WTC11 (cell line): Measurements from ENCODE around the gene CTDNEP1. TPM values are rescaled to one million over a fixed set of nuclear protein-coding genes. Genes with fewer than 3 reads are reported as not detected.

Experiments used
- ATAC-seq: fragments of 200-7000 bp; cut with Tn5 transposase; 2 replicates; pipeline ENCODE4 v1.10.0; 2021; ENCODE audit warnings: mild to moderate bottlenecking, moderate library complexity
- CTCF ChIA-PET: fragments of 300-600 bp; sonication (Branson Sonifier 250); formaldehyde crosslinking; loops from one replicate; lab custom pipeline; 2021; ENCODE audit warnings: antibody characterized with exemption; lab: Charles Lee
- POLR2A ChIA-PET: fragments of 350-600 bp; sonication (Branson Sonifier 250); formaldehyde crosslinking; loops from one replicate; lab custom pipeline; 2021; ENCODE audit warnings: antibody characterized with exemption; lab: Charles Lee
- DNase-seq: peaks from one replicate; pipeline ENCODE4 v3.0.0; 2021; ENCODE audit warnings: low spot score
- H3K27ac Mint-ChIP-seq: 2 replicates; pipeline ENCODE4 v1.8.0; 2021; ENCODE audit warnings: mixed read lengths
- H3K27me3 Mint-ChIP-seq: 2 replicates; pipeline ENCODE4 v1.8.0; 2021; ENCODE audit warnings: low read depth, mild to moderate bottlenecking, moderate library complexity, mixed read lengths
- H3K36me3 Mint-ChIP-seq: 2 replicates; pipeline ENCODE4 v1.8.0; 2021; ENCODE audit warnings: mixed read lengths
- H3K4me1 Mint-ChIP-seq: 2 replicates; pipeline ENCODE4 v1.8.0; 2022; ENCODE audit warnings: mixed read lengths
- H3K4me3 Mint-ChIP-seq: 2 replicates; pipeline ENCODE4 v1.8.0; 2021; ENCODE audit warnings: mild to moderate bottlenecking, moderate library complexity, mixed read lengths
- H3K9me3 Mint-ChIP-seq: 2 replicates; pipeline ENCODE4 v1.8.0; 2021; ENCODE audit warnings: mixed read lengths
- FOXJ3 ChIP-seq: sonication (generic); formaldehyde crosslinking; IDR thresholded peaks from 2 replicates; pipeline ENCODE4 v1.9.0; 2021; ENCODE audit warnings: missing genetic modification reagents, mild to moderate bottlenecking, borderline replicate concordance
- FOXK1 ChIP-seq: sonication (generic); formaldehyde crosslinking; IDR thresholded peaks from 2 replicates; pipeline ENCODE4 v1.8.0; 2022; ENCODE audit warnings: mild to moderate bottlenecking, moderate library complexity, missing genetic modification reagents
- JAZF1 ChIP-seq: fragments of 250-450 bp; sonication (Bioruptor Pico); IDR thresholded peaks from 2 replicates; pipeline ENCODE4 v1.9.0; 2021; ENCODE audit warnings: moderate library complexity, mild to moderate bottlenecking, inconsistent platforms
- NR3C1 ChIP-seq: sonication (generic); formaldehyde crosslinking; conservative IDR thresholded peaks from 2 replicates; pipeline ENCODE4 v1.8.1; 2023; ENCODE audit warnings: low read depth, mild to moderate bottlenecking, missing genetic modification reagents
- SMAD3 ChIP-seq: sonication (generic); formaldehyde crosslinking; IDR thresholded peaks from 2 replicates; pipeline ENCODE4 v1.8.0; 2022; ENCODE audit warnings: missing genetic modification reagents, mild to moderate bottlenecking, borderline replicate concordance
- TEAD1 ChIP-seq: sonication (generic); formaldehyde crosslinking; IDR thresholded peaks from 2 replicates; pipeline ENCODE4 v1.8.0; 2022; ENCODE audit warnings: mild to moderate bottlenecking, missing genetic modification reagents
- TEAD4 ChIP-seq: sonication (generic); formaldehyde crosslinking; IDR thresholded peaks from 2 replicates; pipeline ENCODE4 v1.8.0; 2022; ENCODE audit warnings: mild to moderate bottlenecking, missing genetic modification reagents
- ZBTB21 ChIP-seq: sonication (generic); formaldehyde crosslinking; IDR thresholded peaks from 2 replicates; pipeline ENCODE4 v1.8.1; 2023; ENCODE audit warnings: mild to moderate bottlenecking, missing genetic modification reagents, borderline replicate concordance
- total RNA-seq: library from RNA; stranded (reverse); gene quantifications from 3 replicates; pipeline ENCODE4 v1.2.3, GENCODE V29; 2021
- TF ChIP-seq, protein P1 (sequence below): sonication (generic); formaldehyde crosslinking; IDR thresholded peaks from 2 replicates; pipeline ENCODE4 v1.8.1; 2023; ENCODE audit warnings: mild to moderate bottlenecking, missing genetic modification reagents, borderline replicate concordance
- TF ChIP-seq, protein P2 (sequence below): sonication (generic); formaldehyde crosslinking; IDR thresholded peaks from 2 replicates; pipeline ENCODE4 v1.8.0; 2022; ENCODE audit warnings: mild to moderate bottlenecking, missing genetic modification reagents
- TF ChIP-seq, protein P3 (sequence below): sonication (generic); formaldehyde crosslinking; IDR thresholded peaks from 2 replicates; pipeline ENCODE4 v1.8.1; 2023; ENCODE audit warnings: mild to moderate bottlenecking, missing genetic modification reagents, moderate library complexity
- TF ChIP-seq, protein P4 (sequence below): fragments of 250-450 bp; sonication (Bioruptor Pico); IDR thresholded peaks from 2 replicates; pipeline ENCODE4 v1.9.0; 2021; ENCODE audit warnings: mild to moderate bottlenecking, borderline replicate concordance
- TF ChIP-seq, protein P5 (sequence below): fragments of 250-450 bp; sonication (Bioruptor Pico); IDR thresholded peaks from 2 replicates; pipeline ENCODE4 v1.8.0; 2021; ENCODE audit warnings: mild to moderate bottlenecking
- TF ChIP-seq, protein P6 (sequence below): sonication (generic); formaldehyde crosslinking; conservative IDR thresholded peaks from 2 replicates; pipeline ENCODE4 v1.8.1; 2022; ENCODE audit warnings: mild to moderate bottlenecking, missing genetic modification reagents
- TF ChIP-seq, protein P7 (sequence below): fragments of 250-450 bp; sonication (Bioruptor Pico); IDR thresholded peaks from 2 replicates; pipeline ENCODE4 v1.9.0; 2021; ENCODE audit warnings: mild to moderate bottlenecking

CTDNEP1 gene
- total RNA-seq, 1 experiment from 2014 or later, result 127 TPM

DNA sequence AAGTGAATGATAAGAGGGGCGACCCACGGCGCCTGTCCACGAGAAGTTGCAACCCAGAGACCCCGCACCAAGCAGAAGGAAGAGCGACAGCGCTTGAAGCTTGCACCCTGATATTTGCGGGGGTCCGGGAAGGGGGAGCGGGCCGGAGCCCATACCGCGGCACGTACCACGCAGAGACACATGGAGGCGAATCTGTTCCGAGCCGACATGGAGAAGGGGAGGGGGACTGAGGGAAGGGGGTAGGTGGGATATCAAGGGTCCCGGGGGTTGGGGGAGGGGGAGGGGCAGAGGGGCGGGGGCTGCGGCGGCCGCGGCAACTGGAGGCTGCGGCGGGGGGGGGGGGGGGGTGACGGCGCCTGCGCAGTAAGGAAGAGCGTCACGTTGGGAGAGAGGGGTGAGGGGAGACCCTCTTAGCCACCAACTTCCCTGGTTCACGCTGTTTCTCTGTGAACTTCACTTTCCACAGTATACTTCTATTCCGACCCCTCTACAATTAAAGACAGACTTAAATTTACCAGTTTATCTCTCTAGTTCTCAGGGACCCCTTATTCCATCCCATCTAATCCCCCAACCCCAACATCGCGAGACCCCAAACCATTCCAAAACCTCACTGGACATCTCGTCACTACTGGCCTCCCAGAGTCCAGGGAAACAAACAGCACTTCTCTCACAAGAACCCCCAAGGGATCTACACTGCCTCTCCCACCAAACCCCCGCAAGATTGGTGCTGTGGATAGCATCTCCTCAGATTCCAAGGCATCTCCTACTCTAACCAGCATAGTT is 39.9 kb downstream of the CTDNEP1 start:
- H3K4me3 Mint-ChIP-seq, result peak overlapping the region; percentile 74
- H3K9me3 Mint-ChIP-seq, result no peaks in the 10 kb centered on the region
- no peak for ATAC-seq
- TF ChIP-seq, protein P1, sequence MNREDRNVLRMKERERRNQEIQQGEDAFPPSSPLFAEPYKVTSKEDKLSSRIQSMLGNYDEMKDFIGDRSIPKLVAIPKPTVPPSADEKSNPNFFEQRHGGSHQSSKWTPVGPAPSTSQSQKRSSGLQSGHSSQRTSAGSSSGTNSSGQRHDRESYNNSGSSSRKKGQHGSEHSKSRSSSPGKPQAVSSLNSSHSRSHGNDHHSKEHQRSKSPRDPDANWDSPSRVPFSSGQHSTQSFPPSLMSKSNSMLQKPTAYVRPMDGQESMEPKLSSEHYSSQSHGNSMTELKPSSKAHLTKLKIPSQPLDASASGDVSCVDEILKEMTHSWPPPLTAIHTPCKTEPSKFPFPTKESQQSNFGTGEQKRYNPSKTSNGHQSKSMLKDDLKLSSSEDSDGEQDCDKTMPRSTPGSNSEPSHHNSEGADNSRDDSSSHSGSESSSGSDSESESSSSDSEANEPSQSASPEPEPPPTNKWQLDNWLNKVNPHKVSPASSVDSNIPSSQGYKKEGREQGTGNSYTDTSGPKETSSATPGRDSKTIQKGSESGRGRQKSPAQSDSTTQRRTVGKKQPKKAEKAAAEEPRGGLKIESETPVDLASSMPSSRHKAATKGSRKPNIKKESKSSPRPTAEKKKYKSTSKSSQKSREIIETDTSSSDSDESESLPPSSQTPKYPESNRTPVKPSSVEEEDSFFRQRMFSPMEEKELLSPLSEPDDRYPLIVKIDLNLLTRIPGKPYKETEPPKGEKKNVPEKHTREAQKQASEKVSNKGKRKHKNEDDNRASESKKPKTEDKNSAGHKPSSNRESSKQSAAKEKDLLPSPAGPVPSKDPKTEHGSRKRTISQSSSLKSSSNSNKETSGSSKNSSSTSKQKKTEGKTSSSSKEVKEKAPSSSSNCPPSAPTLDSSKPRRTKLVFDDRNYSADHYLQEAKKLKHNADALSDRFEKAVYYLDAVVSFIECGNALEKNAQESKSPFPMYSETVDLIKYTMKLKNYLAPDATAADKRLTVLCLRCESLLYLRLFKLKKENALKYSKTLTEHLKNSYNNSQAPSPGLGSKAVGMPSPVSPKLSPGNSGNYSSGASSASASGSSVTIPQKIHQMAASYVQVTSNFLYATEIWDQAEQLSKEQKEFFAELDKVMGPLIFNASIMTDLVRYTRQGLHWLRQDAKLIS, result no peak
- TF ChIP-seq FOXJ3 (CRISPR knock-in tag) (no peak), TEAD1 (no peak), TEAD4 (CRISPR knock-in tag) (no peak), NR3C1 (CRISPR knock-in tag) (no peak)
- TF ChIP-seq, protein P2, sequence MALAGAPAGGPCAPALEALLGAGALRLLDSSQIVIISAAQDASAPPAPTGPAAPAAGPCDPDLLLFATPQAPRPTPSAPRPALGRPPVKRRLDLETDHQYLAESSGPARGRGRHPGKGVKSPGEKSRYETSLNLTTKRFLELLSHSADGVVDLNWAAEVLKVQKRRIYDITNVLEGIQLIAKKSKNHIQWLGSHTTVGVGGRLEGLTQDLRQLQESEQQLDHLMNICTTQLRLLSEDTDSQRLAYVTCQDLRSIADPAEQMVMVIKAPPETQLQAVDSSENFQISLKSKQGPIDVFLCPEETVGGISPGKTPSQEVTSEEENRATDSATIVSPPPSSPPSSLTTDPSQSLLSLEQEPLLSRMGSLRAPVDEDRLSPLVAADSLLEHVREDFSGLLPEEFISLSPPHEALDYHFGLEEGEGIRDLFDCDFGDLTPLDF (CRISPR knock-in tag), result no peak
- TF ChIP-seq, protein P3, sequence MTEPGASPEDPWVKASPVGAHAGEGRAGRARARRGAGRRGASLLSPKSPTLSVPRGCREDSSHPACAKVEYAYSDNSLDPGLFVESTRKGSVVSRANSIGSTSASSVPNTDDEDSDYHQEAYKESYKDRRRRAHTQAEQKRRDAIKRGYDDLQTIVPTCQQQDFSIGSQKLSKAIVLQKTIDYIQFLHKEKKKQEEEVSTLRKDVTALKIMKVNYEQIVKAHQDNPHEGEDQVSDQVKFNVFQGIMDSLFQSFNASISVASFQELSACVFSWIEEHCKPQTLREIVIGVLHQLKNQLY (CRISPR knock-in tag), result no peak
- TF ChIP-seq, protein P4, sequence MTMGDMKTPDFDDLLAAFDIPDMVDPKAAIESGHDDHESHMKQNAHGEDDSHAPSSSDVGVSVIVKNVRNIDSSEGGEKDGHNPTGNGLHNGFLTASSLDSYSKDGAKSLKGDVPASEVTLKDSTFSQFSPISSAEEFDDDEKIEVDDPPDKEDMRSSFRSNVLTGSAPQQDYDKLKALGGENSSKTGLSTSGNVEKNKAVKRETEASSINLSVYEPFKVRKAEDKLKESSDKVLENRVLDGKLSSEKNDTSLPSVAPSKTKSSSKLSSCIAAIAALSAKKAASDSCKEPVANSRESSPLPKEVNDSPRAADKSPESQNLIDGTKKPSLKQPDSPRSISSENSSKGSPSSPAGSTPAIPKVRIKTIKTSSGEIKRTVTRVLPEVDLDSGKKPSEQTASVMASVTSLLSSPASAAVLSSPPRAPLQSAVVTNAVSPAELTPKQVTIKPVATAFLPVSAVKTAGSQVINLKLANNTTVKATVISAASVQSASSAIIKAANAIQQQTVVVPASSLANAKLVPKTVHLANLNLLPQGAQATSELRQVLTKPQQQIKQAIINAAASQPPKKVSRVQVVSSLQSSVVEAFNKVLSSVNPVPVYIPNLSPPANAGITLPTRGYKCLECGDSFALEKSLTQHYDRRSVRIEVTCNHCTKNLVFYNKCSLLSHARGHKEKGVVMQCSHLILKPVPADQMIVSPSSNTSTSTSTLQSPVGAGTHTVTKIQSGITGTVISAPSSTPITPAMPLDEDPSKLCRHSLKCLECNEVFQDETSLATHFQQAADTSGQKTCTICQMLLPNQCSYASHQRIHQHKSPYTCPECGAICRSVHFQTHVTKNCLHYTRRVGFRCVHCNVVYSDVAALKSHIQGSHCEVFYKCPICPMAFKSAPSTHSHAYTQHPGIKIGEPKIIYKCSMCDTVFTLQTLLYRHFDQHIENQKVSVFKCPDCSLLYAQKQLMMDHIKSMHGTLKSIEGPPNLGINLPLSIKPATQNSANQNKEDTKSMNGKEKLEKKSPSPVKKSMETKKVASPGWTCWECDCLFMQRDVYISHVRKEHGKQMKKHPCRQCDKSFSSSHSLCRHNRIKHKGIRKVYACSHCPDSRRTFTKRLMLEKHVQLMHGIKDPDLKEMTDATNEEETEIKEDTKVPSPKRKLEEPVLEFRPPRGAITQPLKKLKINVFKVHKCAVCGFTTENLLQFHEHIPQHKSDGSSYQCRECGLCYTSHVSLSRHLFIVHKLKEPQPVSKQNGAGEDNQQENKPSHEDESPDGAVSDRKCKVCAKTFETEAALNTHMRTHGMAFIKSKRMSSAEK, result no peak
- TF ChIP-seq, protein P5, sequence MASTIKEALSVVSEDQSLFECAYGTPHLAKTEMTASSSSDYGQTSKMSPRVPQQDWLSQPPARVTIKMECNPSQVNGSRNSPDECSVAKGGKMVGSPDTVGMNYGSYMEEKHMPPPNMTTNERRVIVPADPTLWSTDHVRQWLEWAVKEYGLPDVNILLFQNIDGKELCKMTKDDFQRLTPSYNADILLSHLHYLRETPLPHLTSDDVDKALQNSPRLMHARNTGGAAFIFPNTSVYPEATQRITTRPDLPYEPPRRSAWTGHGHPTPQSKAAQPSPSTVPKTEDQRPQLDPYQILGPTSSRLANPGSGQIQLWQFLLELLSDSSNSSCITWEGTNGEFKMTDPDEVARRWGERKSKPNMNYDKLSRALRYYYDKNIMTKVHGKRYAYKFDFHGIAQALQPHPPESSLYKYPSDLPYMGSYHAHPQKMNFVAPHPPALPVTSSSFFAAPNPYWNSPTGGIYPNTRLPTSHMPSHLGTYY (CRISPR knock-in tag), result no peak
- ChIA-PET CTCF (no interaction called here), POLR2A (no interaction called here)
- no peak for DNase-seq
- peaks cover 61% of the 10 kb centered on the region for H3K4me1 Mint-ChIP-seq
- H3K27ac Mint-ChIP-seq, result peak overlapping the region; percentile 7; the same call in 1 of the 2 replicates
- H3K27me3 Mint-ChIP-seq, result no peaks in the 10 kb centered on the region
- no peaks in the 10 kb centered on the region for H3K36me3 Mint-ChIP-seq

DNA sequence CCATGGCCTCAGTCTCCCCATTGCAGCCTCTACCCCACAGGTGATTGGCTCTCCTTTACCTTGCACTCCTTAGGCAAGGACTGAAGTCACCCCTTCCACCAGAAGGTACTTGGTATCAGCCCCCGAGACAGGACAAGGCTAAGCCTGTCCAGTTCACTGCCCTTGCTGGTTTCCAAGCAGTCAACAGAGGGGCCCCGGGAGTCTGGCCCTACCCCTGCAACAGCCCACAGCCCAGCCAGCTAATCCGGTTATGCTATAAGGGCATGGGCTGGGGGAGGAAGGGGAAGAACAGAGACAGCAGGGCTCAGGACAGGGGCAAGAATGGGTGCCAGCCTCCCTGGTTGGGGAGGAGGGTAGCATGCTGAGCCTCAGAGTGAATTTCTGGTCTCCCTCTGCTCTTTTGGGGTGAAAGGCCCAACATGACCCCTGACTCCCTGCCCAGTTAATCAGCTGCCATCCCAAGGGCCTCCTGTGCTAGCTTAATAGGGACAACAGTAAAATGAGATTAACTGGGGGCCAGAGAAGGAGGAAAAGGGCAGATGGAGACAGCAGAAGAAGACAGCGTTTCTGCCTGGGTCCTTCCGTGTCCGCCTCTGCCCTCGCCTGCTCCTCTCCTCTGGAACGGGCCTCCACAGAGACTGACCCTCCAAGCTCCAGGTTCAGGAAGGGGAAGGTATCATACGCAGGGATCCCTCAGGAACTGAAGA is 42.6 kb downstream of the CTDNEP1 start:
- Mint-ChIP-seq H3K36me3 (no peaks in the 10 kb centered on the region; the same call in 1 of the 2 replicates), H3K4me1 (peaks cover 63% of the 10 kb centered on the region), H3K9me3 (no peaks in the 10 kb centered on the region), H3K4me3 (peak overlapping the region; percentile 57), H3K27ac (peak overlapping the region; percentile 69), H3K27me3 (no peaks in the 10 kb centered on the region)
- DNase-seq (no peak), ATAC-seq (no peak)
- TF ChIP-seq SMAD3 (CRISPR knock-in tag) (no peak), FOXK1 (CRISPR knock-in tag) (no peak), JAZF1 (CRISPR knock-in tag) (no peak), ZBTB21 (CRISPR knock-in tag) (no peak)
- TF ChIP-seq, protein P6, sequence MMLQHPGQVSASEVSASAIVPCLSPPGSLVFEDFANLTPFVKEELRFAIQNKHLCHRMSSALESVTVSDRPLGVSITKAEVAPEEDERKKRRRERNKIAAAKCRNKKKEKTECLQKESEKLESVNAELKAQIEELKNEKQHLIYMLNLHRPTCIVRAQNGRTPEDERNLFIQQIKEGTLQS (CRISPR knock-in tag), result no peak
- TF ChIP-seq, protein P7, sequence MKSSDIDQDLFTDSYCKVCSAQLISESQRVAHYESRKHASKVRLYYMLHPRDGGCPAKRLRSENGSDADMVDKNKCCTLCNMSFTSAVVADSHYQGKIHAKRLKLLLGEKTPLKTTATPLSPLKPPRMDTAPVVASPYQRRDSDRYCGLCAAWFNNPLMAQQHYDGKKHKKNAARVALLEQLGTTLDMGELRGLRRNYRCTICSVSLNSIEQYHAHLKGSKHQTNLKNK (CRISPR knock-in tag), result no peak
- POLR2A ChIA-PET, result no interaction called here
- CTCF ChIA-PET, result interaction anchor here (1.4 to 3.1 kb wide), 4 partner anchors 10 to 163 kb away, joined by 6 to 24 read pairs (median 9); partner anchors contain the start of genes ACADVL and DLG4
